Sigmoid colon (tissue), 7 donors: Measurements from ENCODE around the gene PLEKHA7. TPM values are rescaled to one million over a fixed set of nuclear protein-coding genes. Genes with fewer than 3 reads are reported as not detected.

Experiments used
- DNase-seq: peaks from one replicate; pipeline ENCODE4 v3.0.0-alpha.2; 2019
- H3K27ac ChIP-seq, 4 donors: fragments of 200-600 bp; sonication (generic); one replicate each; pipeline ENCODE4 v1.5.1; 2016 to 2019; ENCODE audit warnings: mild to moderate bottlenecking in 1 of 4
- H3K27me3 ChIP-seq, 3 donors: fragments of 200-600 bp; sonication (generic); one replicate each; pipeline ENCODE4 v1.5.1; 2019; ENCODE audit warnings: mild to moderate bottlenecking in 1 of 3
- H3K36me3 ChIP-seq, 4 donors: fragments of 200-600 bp; sonication (generic); one replicate each; pipeline ENCODE4 v1.5.1; 2016 to 2019
- H3K4me1 ChIP-seq, 4 donors: fragments of 200-600 bp; sonication (generic); one replicate each; pipeline ENCODE4 v1.5.1; 2017 to 2019
- H3K4me3 ChIP-seq, 4 donors: fragments of 200-600 bp; sonication (generic); one replicate each; pipeline ENCODE4 v1.5.1; 2017 to 2019; ENCODE audit warnings: mild to moderate bottlenecking in 2 of 4, moderate library complexity in 1 of 4
- H3K9me3 ChIP-seq, 4 donors: fragments of 200-600 bp in 3 of 4; sonication (generic) in 3 of 4; one replicate each; pipeline versions ENCODE4 v1.5.1 to v1.6.1; 2013 to 2019
- EP300 ChIP-seq, 4 donors: sonication (generic); formaldehyde crosslinking; IDR thresholded peaks; one replicate each; pipeline ENCODE4 v1.6.1; 2017; ENCODE audit warnings: antibody characterized with exemption in 4 of 4
- POLR2A ChIP-seq, 2 donors: fragments of 450-650 bp; IDR thresholded peaks; one replicate each; pipeline ENCODE4 v1.6.1; 2016; ENCODE audit warnings: antibody characterized with exemption in 2 of 2, mild to moderate bottlenecking in 2 of 2, moderate library complexity in 2 of 2
- POLR2AphosphoS5 ChIP-seq, 4 donors: sonication (generic); formaldehyde crosslinking; IDR thresholded peaks; one replicate each; pipeline ENCODE4 v1.6.1; 2017; ENCODE audit warnings: antibody characterized with exemption in 4 of 4
- WGBS, 2 donors: extraction: QIAGEN DNeasy Blood & Tissue Kit; methylation state at CpG; one replicate each; pipeline ENCODE4 v1.1.7; 2013; 5-methylcytosine and 5-hydroxymethylcytosine counted together
- intact Hi-C: fragments of 100-400 bp; cut with DNase I; formaldehyde crosslinking; loops from one replicate; pipeline ENCODE4 v1.15.1; 2023
- polyA plus RNA-seq, 3 donors: library from polyadenylated mRNA; stranded (reverse); fragments of 200-250 nt; gene quantifications; one replicate each; pipeline ENCODE4 v1.2.3, GENCODE V29; 2013
- total RNA-seq, 4 donors: library from RNA; depleted of rRNA; stranded (reverse); fragments of >200 nt; gene quantifications; one replicate each; pipeline ENCODE4 v1.1.0, GENCODE V29; 2016
- TF ChIP-seq, protein P1 (sequence below), 4 experiments: fragments of 450-650 bp in 3 of 4; fragments of 200-600 bp in 1 of 4; IDR thresholded peaks; one replicate each; pipeline ENCODE4 v1.5.1; 2016 to 2019; ENCODE audit warnings: antibody characterized with exemption in 4 of 4, mild to moderate bottlenecking in 3 of 4, moderate library complexity in 2 of 4
- donor health status: healthy with polysubstance abuse.
- donor health status: Bipolar disorder and iron deficiency.
- donor health status: healthy.

PLEKHA7 gene
- total and polyA plus RNA-seq, 7 donors, result 2.9 to 45.3 (median 10.2) TPM

DNA sequence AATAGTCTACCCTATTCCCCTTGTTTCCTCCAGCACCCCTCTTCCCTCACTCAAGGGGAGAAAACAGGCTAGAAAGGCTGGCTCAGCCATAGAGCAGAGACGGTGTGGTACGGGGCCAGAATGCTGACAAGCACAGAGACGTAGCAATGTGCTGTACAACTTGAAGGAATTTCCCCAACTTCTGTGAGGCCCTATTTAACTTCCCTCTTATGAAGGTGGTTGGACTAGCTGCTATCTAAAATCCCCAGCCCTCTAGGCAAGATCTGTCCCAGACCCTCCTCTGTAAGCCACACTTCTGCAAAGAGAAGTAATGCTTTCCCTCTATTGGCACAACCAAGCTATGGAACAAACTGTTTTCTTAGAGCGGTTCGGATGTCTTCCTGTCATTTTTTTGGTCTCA, 37.8 kb downstream of the PLEKHA7 start:
- Histone ChIP-seq H3K27me3 (no peaks in the 10 kb centered on the region), H3K9me3 (no peaks in the 10 kb centered on the region), H3K4me3 (no peak overlapping the region), H3K4me1 (no peaks in the 10 kb centered on the region), H3K36me3 (no peaks in the 10 kb centered on the region), H3K27ac (no peak overlapping the region)
- intact Hi-C loops, result no loop called here
- TF ChIP-seq, protein P1, sequence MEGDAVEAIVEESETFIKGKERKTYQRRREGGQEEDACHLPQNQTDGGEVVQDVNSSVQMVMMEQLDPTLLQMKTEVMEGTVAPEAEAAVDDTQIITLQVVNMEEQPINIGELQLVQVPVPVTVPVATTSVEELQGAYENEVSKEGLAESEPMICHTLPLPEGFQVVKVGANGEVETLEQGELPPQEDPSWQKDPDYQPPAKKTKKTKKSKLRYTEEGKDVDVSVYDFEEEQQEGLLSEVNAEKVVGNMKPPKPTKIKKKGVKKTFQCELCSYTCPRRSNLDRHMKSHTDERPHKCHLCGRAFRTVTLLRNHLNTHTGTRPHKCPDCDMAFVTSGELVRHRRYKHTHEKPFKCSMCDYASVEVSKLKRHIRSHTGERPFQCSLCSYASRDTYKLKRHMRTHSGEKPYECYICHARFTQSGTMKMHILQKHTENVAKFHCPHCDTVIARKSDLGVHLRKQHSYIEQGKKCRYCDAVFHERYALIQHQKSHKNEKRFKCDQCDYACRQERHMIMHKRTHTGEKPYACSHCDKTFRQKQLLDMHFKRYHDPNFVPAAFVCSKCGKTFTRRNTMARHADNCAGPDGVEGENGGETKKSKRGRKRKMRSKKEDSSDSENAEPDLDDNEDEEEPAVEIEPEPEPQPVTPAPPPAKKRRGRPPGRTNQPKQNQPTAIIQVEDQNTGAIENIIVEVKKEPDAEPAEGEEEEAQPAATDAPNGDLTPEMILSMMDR (IDR thresholded peaks at IDR 0.05), result no peak
- TF ChIP-seq POLR2A (IDR thresholded peaks at IDR 0.05) (no peak), POLR2AphosphoS5 (IDR thresholded peaks at IDR 0.05) (no peak), EP300 (IDR thresholded peaks at IDR 0.05) (no peak)
- no peak for DNase-seq
- 74 to 87% methylated on average over 5 of the region's 5 CpGs for WGBS, 2 donors

GRCh38 chr11:16975906-16976305, 38.3 kb downstream of the PLEKHA7 start:
- no peak for TF ChIP-seq EP300 (IDR thresholded peaks at IDR 0.05)
- TF ChIP-seq, protein P1 (IDR thresholded peaks at IDR 0.05), result no peak
- no peak for TF ChIP-seq POLR2AphosphoS5 (IDR thresholded peaks at IDR 0.05)
- TF ChIP-seq POLR2A (IDR thresholded peaks at IDR 0.05), result no peak
- Histone ChIP-seq H3K27me3 (no peaks in the 10 kb centered on the region), H3K36me3 (no peaks in the 10 kb centered on the region), H3K9me3 (no peaks in the 10 kb centered on the region), H3K4me3 (no peak overlapping the region), H3K27ac (no peak overlapping the region), H3K4me1 (no peaks in the 10 kb centered on the region)
- 87 to 90% methylated on average over 1 of the region's 1 CpG for WGBS, 2 donors
- intact Hi-C loops, result no loop called here
- no peak for DNase-seq

DNA sequence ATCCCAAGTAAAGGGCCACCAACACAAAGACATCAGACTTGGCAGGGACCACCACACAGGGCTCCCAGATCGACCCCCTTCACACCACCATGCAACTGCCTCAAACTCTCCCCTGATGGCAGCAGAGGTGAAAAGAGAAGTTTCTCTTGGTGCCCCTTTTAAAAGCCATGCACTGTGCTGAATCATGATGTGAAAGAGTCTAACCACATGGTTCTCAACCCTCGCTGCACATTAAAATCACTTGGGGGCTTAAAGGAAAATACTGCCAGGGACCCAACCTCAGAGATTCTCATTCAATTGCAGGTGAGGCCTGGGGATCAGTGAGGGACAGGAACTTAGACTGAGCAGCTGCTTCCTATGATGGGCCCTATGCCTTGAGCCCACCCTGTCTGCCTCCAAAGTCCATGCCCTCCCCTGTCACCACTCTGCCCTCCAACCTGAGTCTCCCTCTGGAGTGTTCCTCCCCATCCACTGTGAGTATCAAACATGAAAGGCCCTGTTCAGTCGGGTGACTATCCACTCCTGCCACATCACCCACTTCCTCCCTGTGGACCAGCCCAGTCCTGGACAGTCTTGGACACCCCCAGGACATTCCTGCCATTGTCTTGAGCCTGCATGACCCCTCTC, 40.8 kb downstream of the PLEKHA7 start:
- 80 to 90% methylated on average over 3 of the region's 3 CpGs for WGBS, 2 donors
- no peak overlapping the region for H3K4me3 ChIP-seq
- H3K27me3 ChIP-seq, result no peaks in the 10 kb centered on the region
- intact Hi-C loops, result no loop called here
- TF ChIP-seq EP300 (IDR thresholded peaks at IDR 0.05) (no peak), POLR2AphosphoS5 (IDR thresholded peaks at IDR 0.05) (no peak), POLR2A (IDR thresholded peaks at IDR 0.05) (no peak)
- TF ChIP-seq, protein P1 (IDR thresholded peaks at IDR 0.05), result no peak
- no peak overlapping the region for H3K27ac ChIP-seq
- no peaks in the 10 kb centered on the region for H3K36me3 ChIP-seq
- H3K4me1 ChIP-seq, result no peaks in the 10 kb centered on the region
- H3K9me3 ChIP-seq, result no peaks in the 10 kb centered on the region
- DNase-seq, result no peak

- Histone ChIP-seq H3K36me3 (no peaks in the 10 kb centered on the region), H3K27ac (no peak overlapping the region), H3K4me1 (no peaks in the 10 kb centered on the region), H3K27me3 (no peaks in the 10 kb centered on the region), H3K9me3 (no peaks in the 10 kb centered on the region), H3K4me3 (no peak overlapping the region)
- 66 to 68% methylated on average over 5 of the region's 5 CpGs for WGBS, 2 donors
- no peak for DNase-seq
- intact Hi-C loops, result no loop called here
- no peak for TF ChIP-seq EP300 (IDR thresholded peaks at IDR 0.05)
- TF ChIP-seq, protein P1 (IDR thresholded peaks at IDR 0.05), result no peak
- no peak for TF ChIP-seq POLR2AphosphoS5 (IDR thresholded peaks at IDR 0.05)
- TF ChIP-seq POLR2A (IDR thresholded peaks at IDR 0.05), result no peak
Measured at GRCh38 chr11:16969010-16969999, 44.9 kb downstream of the PLEKHA7 start.
